A673 (cell line): Measurements from ENCODE around the gene RHBG. TPM values are rescaled to one million over a fixed set of nuclear protein-coding genes. Genes with fewer than 3 reads are reported as not detected.

Experiments
- BruUV-seq: library from RNA; stranded (reverse); fragments of 400-500 nt; replicated peaks from 2 replicates; lab custom pipeline; 2021; lab: Mats Ljungman, UMichigan
- CTCF ChIA-PET: fragments of 300-600 bp; sonication (Branson Sonifier 250); formaldehyde crosslinking; loops from one replicate; lab custom pipeline; 2022; ENCODE audit warnings: antibody characterized with exemption; lab: Charles Lee
- POLR2A ChIA-PET: fragments of 300-600 bp; sonication (Branson Sonifier 250); formaldehyde crosslinking; loops from one replicate; lab custom pipeline; 2022; ENCODE audit warnings: antibody characterized with exemption; ENCODE audit not compliant: low non-redundant PET; lab: Charles Lee
- DNase-seq: peaks from one replicate; pipeline ENCODE4 v3.0.0-alpha.2; 2015; ENCODE audit warnings: low spot score
- H3K27ac ChIP-seq: fragments of 200-600 bp; sonication (generic); 2 replicates; pipeline ENCODE4 v1.5.1; 2016; ENCODE audit warnings: mixed run types, low read depth, mild to moderate bottlenecking, mixed read lengths, antibody characterized with exemption, low read length; ENCODE audit not compliant: poor library complexity, severe bottlenecking
- H3K27me3 ChIP-seq: fragments of 200-600 bp; sonication (generic); replicated peaks from 2 replicates; pipeline ENCODE4 v1.6.1; 2017; ENCODE audit warnings: mixed run types, low read depth, mild to moderate bottlenecking, mixed read lengths, antibody characterized with exemption, low read length; ENCODE audit not compliant: insufficient read depth, poor library complexity
- H3K36me3 ChIP-seq: fragments of 200-600 bp; sonication (generic); 2 replicates; pipeline ENCODE4 v1.6.1; 2016; ENCODE audit warnings: mixed run types, mild to moderate bottlenecking, mixed read lengths, antibody characterized with exemption, low read length; ENCODE audit not compliant: insufficient read depth, poor library complexity, severe bottlenecking
- H3K4me1 ChIP-seq: fragments of 200-600 bp; sonication (generic); 2 replicates; pipeline ENCODE4 v1.6.1; 2017; ENCODE audit warnings: mixed run types, mild to moderate bottlenecking, mixed read lengths, antibody characterized with exemption, low read length; ENCODE audit not compliant: insufficient read depth, poor library complexity, severe bottlenecking
- H3K4me3 ChIP-seq: fragments of 200-600 bp; sonication (generic); 2 replicates; pipeline ENCODE4 v1.5.1; 2016; ENCODE audit warnings: low read depth, mixed run types, mild to moderate bottlenecking, mixed read lengths, low read length; ENCODE audit not compliant: poor library complexity, severe bottlenecking
- H3K9me3 ChIP-seq: fragments of 200-600 bp; sonication (generic); 2 replicates; pipeline ENCODE4 v1.6.1; 2016; ENCODE audit warnings: mixed run types, low read depth, mild to moderate bottlenecking, mixed read lengths, antibody characterized with exemption, low read length; ENCODE audit not compliant: poor library complexity, severe bottlenecking
- CTCF ChIP-seq: fragments of 300-800, 200-600 bp; sonication (generic); conservative IDR thresholded peaks from 2 replicates; pipeline ENCODE4 v1.5.1; 2017; ENCODE audit warnings: low read depth, mild to moderate bottlenecking, antibody characterized with exemption, low read length, moderate library complexity, mixed read lengths
- EZH2 ChIP-seq: fragments of 200-600 bp; sonication (generic); IDR thresholded peaks from 2 replicates; pipeline ENCODE4 v1.6.1; 2017; ENCODE audit warnings: borderline replicate concordance, low read depth, mild to moderate bottlenecking, mixed read lengths, antibody characterized with exemption, low read length; ENCODE audit not compliant: poor library complexity, severe bottlenecking
- intact Hi-C: fragments of 100-400 bp; cut with micrococcal nuclease; formaldehyde crosslinking; loops from one replicate; pipeline ENCODE4 v1.10.0; 2022; ENCODE audit not compliant: unreplicated experiment
- total RNA-seq: library from RNA; stranded (reverse); gene quantifications from 2 replicates; pipeline ENCODE4 v1.2.3, GENCODE V29; 2021

The RHBG gene
- total RNA-seq, 1 experiment from 2014 or later, result not detected

DNA sequence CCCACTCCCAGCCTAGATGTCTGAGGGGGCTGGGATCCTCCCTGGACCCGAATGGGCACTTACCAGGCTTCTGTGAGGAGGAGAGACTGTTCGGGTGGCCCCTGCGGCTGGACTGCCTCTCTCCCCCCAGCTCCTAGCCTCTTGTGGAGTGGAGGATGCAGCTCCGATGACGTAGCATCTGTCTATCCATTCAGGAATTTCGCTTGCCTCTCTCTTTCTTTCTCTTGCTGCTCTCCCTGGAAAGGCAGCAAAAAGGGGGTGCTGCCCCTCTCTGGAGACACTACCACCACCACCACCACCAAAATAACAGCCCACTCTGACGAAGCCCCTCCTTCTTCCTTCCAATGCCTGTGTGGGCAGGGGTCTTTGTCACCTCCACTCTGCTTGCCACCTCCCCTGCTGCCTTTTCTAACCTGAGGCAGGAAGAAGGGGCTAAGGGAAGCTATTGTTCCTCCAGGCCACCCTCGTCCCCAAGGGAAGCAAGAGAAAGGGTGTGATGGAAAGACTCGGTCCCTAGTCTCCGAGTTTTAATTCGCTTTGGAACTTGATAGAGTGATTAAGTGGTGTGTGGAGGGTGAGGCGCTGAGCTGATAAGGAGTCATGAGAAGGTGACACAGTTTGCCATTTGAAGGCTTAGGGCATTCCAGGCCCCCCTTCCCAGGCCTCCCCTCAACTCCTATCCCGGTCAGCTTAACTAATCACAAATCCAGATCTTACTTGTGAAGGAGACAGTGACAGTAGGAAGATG, 60.5 kb downstream of the RHBG start:
- Histone ChIP-seq H3K4me1 (peaks cover 10% of the 10 kb centered on the region), H3K27me3 (peaks cover 60% of the 10 kb centered on the region), H3K36me3 (no peaks in the 10 kb centered on the region), H3K27ac (no peak overlapping the region), H3K9me3 (no peaks in the 10 kb centered on the region), H3K4me3 (no peak overlapping the region)
- CTCF ChIA-PET, result no interaction called here
- POLR2A ChIA-PET, result interaction anchor here (0.6 kb wide), 1 partner anchor 85 kb away, joined by 4 read pairs; no protein-coding TSS in a partner anchor
- no peak for DNase-seq
- intact Hi-C loops, result no loop called here
- TF ChIP-seq EZH2 (no peak), CTCF (no peak)
- no TSS peak for BruUV-seq

DNA sequence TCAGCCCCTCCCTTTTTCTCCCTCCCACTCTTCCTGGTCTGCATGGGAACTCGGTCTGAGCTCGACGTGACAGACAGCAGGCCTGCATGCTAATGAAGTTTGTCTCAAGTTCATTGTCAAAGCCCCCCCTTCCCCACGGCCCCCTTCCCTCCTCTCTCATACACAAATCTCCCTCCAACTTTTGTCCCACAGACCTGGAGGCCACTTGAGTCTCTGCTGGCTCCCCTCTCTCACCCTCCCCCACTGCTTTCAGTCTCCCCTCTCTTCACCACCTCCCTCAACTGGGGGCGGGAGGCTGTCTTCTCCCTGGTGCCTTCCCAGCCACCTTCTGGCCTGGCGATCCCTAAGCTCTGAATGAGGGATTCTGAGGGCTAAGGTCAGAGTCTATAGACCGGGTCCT, 61.3 kb downstream of the RHBG start:
- no peak for DNase-seq
- BruUV-seq, result no TSS peak
- TF ChIP-seq CTCF, result no peak
- TF ChIP-seq EZH2, result no peak
- H3K36me3 ChIP-seq, result no peaks in the 10 kb centered on the region
- intact Hi-C loops, result no loop called here
- POLR2A ChIA-PET, result no interaction called here
- CTCF ChIA-PET, result interaction anchor here (0.6 kb wide), 1 partner anchor 444 kb away, joined by 4 read pairs; no protein-coding TSS in a partner anchor
- H3K27ac ChIP-seq, result no peak overlapping the region
- peaks cover 10% of the 10 kb centered on the region for H3K4me1 ChIP-seq
- no peak overlapping the region for H3K4me3 ChIP-seq
- peaks cover 62% of the 10 kb centered on the region for H3K27me3 ChIP-seq
- H3K9me3 ChIP-seq, result no peaks in the 10 kb centered on the region

DNA sequence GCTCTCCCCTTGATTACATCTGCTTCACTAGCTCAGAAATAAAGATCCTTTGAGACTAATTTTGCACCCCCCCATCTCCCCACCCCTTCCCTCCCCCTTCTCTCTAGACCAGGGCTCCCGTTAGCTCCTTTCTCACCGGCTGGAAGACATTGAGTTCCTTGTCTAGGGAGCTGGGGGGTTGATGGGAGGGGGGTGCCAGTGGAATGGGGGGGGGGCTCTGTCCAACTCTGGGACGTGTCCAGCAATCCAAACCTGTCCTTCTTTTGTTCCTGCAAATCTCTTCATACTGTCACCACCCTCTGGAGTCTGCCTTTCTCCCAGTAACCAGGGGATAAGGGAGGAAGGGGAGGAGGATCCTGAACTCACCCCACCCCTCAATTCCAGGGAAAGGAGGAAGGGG, 61.9 kb downstream of the RHBG start:
- Histone ChIP-seq H3K36me3 (no peaks in the 10 kb centered on the region), H3K27me3 (peaks cover 63% of the 10 kb centered on the region), H3K27ac (no peak overlapping the region), H3K4me3 (no peak overlapping the region), H3K9me3 (no peaks in the 10 kb centered on the region), H3K4me1 (peaks cover 10% of the 10 kb centered on the region)
- ChIA-PET POLR2A (no interaction called here), CTCF (interaction anchor here (0.6 to 1.8 kb wide), 3 partner anchors 15 to 444 kb away, joined by 3 to 5 read pairs (median 4); no protein-coding TSS in a partner anchor)
- BruUV-seq, result no TSS peak
- DNase-seq, result no peak
- intact Hi-C loops, result no loop called here
- TF ChIP-seq EZH2, result no peak
- no peak for TF ChIP-seq CTCF
